GM23338 (cell line): ENCODE data around the gene LRRC75B. TPM values are rescaled to one million over a fixed set of nuclear protein-coding genes. Genes with fewer than 3 reads are reported as not detected.
A peak's percentile ranks its signal among the peaks of the same experiment; 100 is the strongest.
"Not testable (repeated sequence)": the region's sequence is repeated elsewhere in the genome, so short reads cannot be mapped to it uniquely, and the experiment has no call there.

Experiments used
- ATAC-seq: fragments of 200-7000 bp; cut with Tn5 transposase; 3 replicates; pipeline ENCODE4 v1.9.1; 2020
- DNase-seq: peaks from one replicate; pipeline ENCODE4 v3.0.0-alpha.2; 2015; ENCODE audit warnings: low spot score
- H2AFZ ChIP-seq: fragments of 200-600 bp; sonication (generic); 2 replicates; pipeline ENCODE4 v1.8.0; 2016; ENCODE audit warnings: antibody characterized with exemption, mild to moderate bottlenecking, moderate library complexity
- H3F3A ChIP-seq: fragments of 200-600 bp; sonication (generic); replicated peaks from 2 replicates; pipeline ENCODE4 v1.8.0; 2017; ENCODE audit warnings: antibody characterized with exemption, mixed run types, low read depth
- H3K27ac ChIP-seq: fragments of 200-600 bp; sonication (generic); 2 replicates; pipeline ENCODE4 v1.6.1; 2016; ENCODE audit warnings: low read depth
- H3K27me3 ChIP-seq: fragments of 200-600 bp; sonication (generic); 2 replicates; pipeline ENCODE4 v1.8.0; 2016; ENCODE audit warnings: mild to moderate bottlenecking, mixed run types, moderate library complexity; ENCODE audit not compliant: insufficient read depth
- H3K36me3 ChIP-seq: fragments of 200-600 bp; sonication (generic); 2 replicates; pipeline ENCODE4 v1.8.0; 2016; ENCODE audit warnings: mild to moderate bottlenecking; ENCODE audit not compliant: insufficient read depth
- H3K4me1 ChIP-seq: fragments of 200-600 bp; sonication (generic); 2 replicates; pipeline ENCODE4 v1.8.0; 2016; ENCODE audit warnings: mild to moderate bottlenecking, moderate library complexity; ENCODE audit not compliant: insufficient read depth
- H3K4me2 ChIP-seq: fragments of 200-600 bp; sonication (generic); 2 replicates; pipeline ENCODE4 v1.7.1; 2017; ENCODE audit warnings: mixed run types
- H3K4me3 ChIP-seq: fragments of 200-600 bp; sonication (generic); 2 replicates; pipeline ENCODE4 v1.6.1; 2016; ENCODE audit warnings: mixed run types
- H3K79me2 ChIP-seq: fragments of 200-600 bp; sonication (generic); replicated peaks from 2 replicates; pipeline ENCODE4 v1.8.0; 2017; ENCODE audit warnings: mild to moderate bottlenecking; ENCODE audit not compliant: insufficient read depth
- H3K9me2 ChIP-seq: fragments of 200-600 bp; sonication (generic); 2 replicates; pipeline ENCODE4 v1.8.0; 2017; ENCODE audit not compliant: insufficient read depth
- H4K20me1 ChIP-seq: fragments of 200-600 bp; sonication (generic); replicated peaks from 2 replicates; pipeline ENCODE4 v1.8.0; 2017; ENCODE audit warnings: mild to moderate bottlenecking; ENCODE audit not compliant: insufficient read depth
- H3K27ac Mint-ChIP-seq: 2 replicates; pipeline ENCODE4 v1.8.0; 2020; ENCODE audit warnings: inconsistent platforms, mild to moderate bottlenecking, moderate library complexity, mixed read lengths
- H3K27me3 Mint-ChIP-seq: 3 replicates; pipeline ENCODE4 v1.8.0; 2022; ENCODE audit warnings: low read depth, mild to moderate bottlenecking, moderate library complexity, mixed read lengths, inconsistent platforms; ENCODE audit not compliant: insufficient read depth, poor library complexity
- H3K36me3 Mint-ChIP-seq: 3 replicates; pipeline ENCODE4 v1.8.0; 2021; ENCODE audit warnings: low read depth, mild to moderate bottlenecking, inconsistent platforms, moderate library complexity, mixed read lengths
- H3K4me1 Mint-ChIP-seq: 3 replicates; pipeline ENCODE4 v1.8.0; 2020; ENCODE audit warnings: mild to moderate bottlenecking, inconsistent platforms, mixed read lengths
- H3K4me3 Mint-ChIP-seq: 3 replicates; pipeline ENCODE4 v1.8.0; 2021; ENCODE audit warnings: moderate library complexity, mild to moderate bottlenecking, inconsistent platforms, mixed read lengths
- H3K9me3 Mint-ChIP-seq: 3 replicates; pipeline ENCODE4 v1.8.0; 2020; ENCODE audit warnings: moderate library complexity, mild to moderate bottlenecking, inconsistent platforms, mixed read lengths
- CTCF ChIP-seq, 2 experiments: fragments of 200-600 bp in 1 of 2; sonication (generic) in 1 of 2; conservative IDR thresholded peaks; 2 replicates each; pipeline versions ENCODE4 v1.5.1 to v1.6.1; 2016 to 2017; ENCODE audit warnings: antibody characterized with exemption in 2 of 2, low read depth in 2 of 2, mild to moderate bottlenecking in 2 of 2, moderate library complexity in 1 of 2
- polyA plus RNA-seq: library from polyadenylated mRNA; unstranded; fragments of >200 nt; fragmentation: Nextera tagmentation; extraction: Ambion mirVana; gene quantifications from 2 replicates; pipeline ENCODE4 v1.2.1, GENCODE V29; 2016
- total RNA-seq: library from RNA; depleted of rRNA; stranded (reverse); fragments of >200 nt; shearing (Covaris generic); gene quantifications from 2 replicates; pipeline ENCODE4 v1.2.3, GENCODE V29; 2014

Gene LRRC75B
- total and polyA plus RNA-seq, 2 experiments from 2014 or later, result 17.6 to 22.1 TPM

DNA sequence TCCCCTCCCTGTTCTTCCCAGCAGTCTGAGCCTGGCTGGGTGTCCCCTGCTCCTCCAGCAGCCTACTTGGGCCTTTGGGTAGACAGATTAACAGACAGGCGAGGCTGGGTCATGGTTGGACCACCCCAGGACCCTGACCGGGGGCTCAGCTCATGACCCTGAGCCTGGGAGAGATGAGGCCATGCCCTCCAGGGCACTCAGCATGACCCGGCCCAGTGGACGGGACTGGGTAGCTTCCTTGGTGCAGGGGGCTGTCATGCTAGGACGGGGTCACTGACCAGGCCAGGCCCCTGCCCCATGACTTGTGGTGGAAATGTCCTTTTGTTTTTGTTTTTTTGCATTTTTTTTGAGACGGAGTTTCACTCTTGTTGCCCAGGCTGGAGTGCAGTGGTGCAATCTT is 15.5 kb upstream of the LRRC75B start:
- H3K4me1 Mint-ChIP-seq, result peaks cover 11% of the 10 kb centered on the region

GRCh38 chr22:24607429-24607983 is 14.6 kb upstream of the LRRC75B start:
- not testable (repeated sequence) for ATAC-seq, H3K27ac ChIP-seq, H3K4me3 ChIP-seq, H3K4me1 ChIP-seq, H4K20me1 ChIP-seq, H3K36me3 ChIP-seq, DNase-seq, H3K4me2 ChIP-seq, H3K9me3 Mint-ChIP-seq, H3F3A ChIP-seq, H3K4me3 Mint-ChIP-seq, H3K9me2 ChIP-seq, H3K27me3 Mint-ChIP-seq, H3K79me2 ChIP-seq, H3K27ac Mint-ChIP-seq, H3K27me3 ChIP-seq, H3K36me3 Mint-ChIP-seq, H2AFZ ChIP-seq
- H3K4me1 Mint-ChIP-seq, result peaks cover 14% of the 10 kb centered on the region

More for the DNA sequence above, 15.5 kb upstream of the LRRC75B start:
- H4K20me1 ChIP-seq, H3F3A ChIP-seq, H3K9me3 Mint-ChIP-seq, H3K27ac Mint-ChIP-seq, H3K9me2 ChIP-seq, H3K79me2 ChIP-seq, H3K4me1 ChIP-seq, H3K4me3 Mint-ChIP-seq, H3K4me2 ChIP-seq, H3K36me3 ChIP-seq, H3K36me3 Mint-ChIP-seq, H3K27ac ChIP-seq, H3K27me3 ChIP-seq, H2AFZ ChIP-seq, DNase-seq, H3K27me3 Mint-ChIP-seq, H3K4me3 ChIP-seq, ATAC-seq: not testable (repeated sequence)

GRCh38 chr22:24606340-24606739 is 13.5 kb upstream of the LRRC75B start:
- not testable (repeated sequence) for H3K9me3 Mint-ChIP-seq, H3K27me3 Mint-ChIP-seq, ATAC-seq

GRCh38 chr22:24603770-24604629 is 11.1 kb upstream of the LRRC75B start:
- not testable (repeated sequence) for H3K9me3 Mint-ChIP-seq, H3K4me1 ChIP-seq, H3K27me3 Mint-ChIP-seq, H4K20me1 ChIP-seq, H3K79me2 ChIP-seq, H3K27me3 ChIP-seq, H3K36me3 Mint-ChIP-seq, H3K9me2 ChIP-seq, H3K27ac ChIP-seq, H2AFZ ChIP-seq, H3F3A ChIP-seq, H3K36me3 ChIP-seq, H3K4me3 ChIP-seq, H3K4me3 Mint-ChIP-seq, H3K27ac Mint-ChIP-seq
- peak; percentile 45 for DNase-seq
- H3K4me2 ChIP-seq, result peak overlapping the region; percentile 58; the same call in 1 of the 2 replicates
- peak; percentile 56 for ATAC-seq
- peaks cover 26% of the 10 kb centered on the region for H3K4me1 Mint-ChIP-seq
- TF ChIP-seq CTCF (conservative IDR thresholded peaks at IDR 0.05; ENCODE audit: low read depth in 2 of 2), result peak; percentile 42 to 51

More at GRCh38 chr22:24606340-24606739, 13.5 kb upstream of the LRRC75B start:
- H3K4me1 Mint-ChIP-seq, result peaks cover 17% of the 10 kb centered on the region
- not testable (repeated sequence) for H4K20me1 ChIP-seq, H2AFZ ChIP-seq, H3K27ac ChIP-seq, H3K4me1 ChIP-seq, H3K27me3 ChIP-seq, H3K36me3 Mint-ChIP-seq, H3K4me3 ChIP-seq, H3K27ac Mint-ChIP-seq, H3K4me2 ChIP-seq, H3K79me2 ChIP-seq, H3K4me3 Mint-ChIP-seq, H3K9me2 ChIP-seq, H3F3A ChIP-seq, DNase-seq, H3K36me3 ChIP-seq

GRCh38 chr22:24602847-24603769 is 10.2 kb upstream of the LRRC75B start, which contains the start of gene GGT1:
GGT1 (plus strand) TSS chr22:24603193; CDS start chr22:24611082, 7,889 bp downstream.
- not testable (repeated sequence) for H3K27ac ChIP-seq, H2AFZ ChIP-seq, H3K79me2 ChIP-seq, H3K27me3 Mint-ChIP-seq, DNase-seq, H3K36me3 Mint-ChIP-seq, H3K27ac Mint-ChIP-seq, H3K4me3 ChIP-seq, H3K9me3 Mint-ChIP-seq, H3K27me3 ChIP-seq, H4K20me1 ChIP-seq, H3K9me2 ChIP-seq, H3K4me1 ChIP-seq, H3K36me3 ChIP-seq, H3F3A ChIP-seq
- Mint-ChIP-seq H3K4me1 (peaks cover 27% of the 10 kb centered on the region), H3K4me3 (peak within 1 kb of the TSS; percentile 3; the same call in 1 of the 3 replicates)
- H3K4me2 ChIP-seq, result peak within 1 kb of the TSS; percentile 58; the same call in 1 of the 2 replicates
- peak; percentile 17 for ATAC-seq
